NCI-H510A (cell line): ENCODE data around the gene PSME2.
A peak's percentile ranks its signal among the peaks of the same experiment; 100 is the strongest.
"Not testable (repeated sequence)": the region's sequence is repeated elsewhere in the genome, so short reads cannot be mapped to it uniquely, and the experiment has no call there.

ENCODE experiments used
- DNase-seq: peaks from one replicate; lab custom pipeline; 2025; lab: John Stamatoyannopoulos, UW

The PSME2 gene

GRCh38 chr14:24114532-24115421 is 31.6 kb downstream of the PSME2 start, which contains the start of the genes DCAF11 and NRL:
DCAF11 (plus strand) TSS chr14:24114777; CDS start chr14:24115595, 818 bp downstream.
NRL (minus strand) TSS chr14:24114949; CDS start chr14:24082848, 32,101 bp downstream.
- DNase-seq, result peak; percentile 98

GRCh38 chr14:24113801-24114531 is 32.4 kb downstream of the PSME2 start:
- peak; percentile 84 for DNase-seq

GRCh38 chr14:24113379-24113800 is 33.0 kb downstream of the PSME2 start:
- DNase-seq, result no peak

- no peak for DNase-seq
These were observed 35.9 kb downstream of the PSME2 start for GRCh38 chr14:24110523-24110922.

- DNase-seq, result no peak
These were observed 36.4 kb downstream of the PSME2 start for GRCh38 chr14:24110060-24110459.

GRCh38 chr14:24108336-24108874 is 38.0 kb downstream of the PSME2 start:
- DNase-seq, result no peak

- DNase-seq, result no peak
These were observed 39.6 kb downstream of the PSME2 start for GRCh38 chr14:24106672-24107271.

- not testable (repeated sequence) for DNase-seq
These were observed 40.7 kb downstream of the PSME2 start for GRCh38 chr14:24105609-24106239.

- DNase-seq, result no peak
These were observed 43.0 kb downstream of the PSME2 start for GRCh38 chr14:24103451-24103850.

GRCh38 chr14:24102357-24103048 is 43.9 kb downstream of the PSME2 start:
- DNase-seq, result no peak

- DNase-seq, result no peak
These were observed 45.4 kb downstream of the PSME2 start for GRCh38 chr14:24100982-24101494.

GRCh38 chr14:24100197-24100981 is 46.0 kb downstream of the PSME2 start:
- DNase-seq, result no peak

GRCh38 chr14:24098927-24099813 is 47.2 kb downstream of the PSME2 start:
- DNase-seq, result peak; percentile 67

- no peak for DNase-seq
These were observed 48.0 kb downstream of the PSME2 start for GRCh38 chr14:24098229-24098926.

GRCh38 chr14:24096545-24097181 is 49.7 kb downstream of the PSME2 start:
- DNase-seq, result no peak

GRCh38 chr14:24095271-24096068 is 50.9 kb downstream of the PSME2 start:
- peak; percentile 60 for DNase-seq

GRCh38 chr14:24094841-24095270 is 51.6 kb downstream of the PSME2 start:
- no peak for DNase-seq
